ENCODE measurements around the gene APOBEC3C. TPM values are rescaled to one million over a fixed set of nuclear protein-coding genes. Genes with fewer than 3 reads are reported as not detected.
"Not testable (repeated sequence)": the region's sequence is repeated elsewhere in the genome, so short reads cannot be mapped to it uniquely, and the experiment has no call there.

The APOBEC3C gene
- total RNA-seq, 2 donors from 2014 or later, result 9.1 to 12.5 TPM

DNA sequence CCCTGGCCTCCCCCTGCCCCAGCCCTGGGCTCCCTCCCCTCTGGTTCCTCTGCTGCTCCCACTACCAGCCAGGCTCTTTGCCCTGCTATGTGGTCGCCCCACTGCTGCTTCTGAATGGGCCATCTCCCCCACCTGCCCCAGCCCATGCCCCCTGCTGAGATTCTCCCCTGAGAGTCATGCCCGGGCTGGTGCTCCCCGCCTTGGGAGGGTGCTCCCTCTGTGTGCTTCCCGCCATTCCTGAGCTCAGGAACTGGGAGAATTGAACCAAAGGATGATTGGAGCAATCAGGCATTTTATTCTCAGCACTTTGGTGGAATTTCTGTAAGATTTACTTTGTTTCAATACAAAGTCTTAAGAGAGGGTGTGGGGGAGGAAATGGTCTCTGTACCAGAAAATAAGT is 13.7 kb downstream of the APOBEC3C start:
- DNase-seq (ENCODE audit: low spot score), result no peak
- no peaks in the 10 kb centered on the region for H3K9me3 ChIP-seq
- no peak overlapping the region for H3K4me3 ChIP-seq
- H3K36me3 ChIP-seq, result no peaks in the 10 kb centered on the region
- no peaks in the 10 kb centered on the region for H3K27me3 ChIP-seq
- no peak overlapping the region for H3K27ac ChIP-seq
- H3K4me1 ChIP-seq, result no peaks in the 10 kb centered on the region
- no peak for TF ChIP-seq CTCF (IDR thresholded peaks at IDR 0.05)

DNA sequence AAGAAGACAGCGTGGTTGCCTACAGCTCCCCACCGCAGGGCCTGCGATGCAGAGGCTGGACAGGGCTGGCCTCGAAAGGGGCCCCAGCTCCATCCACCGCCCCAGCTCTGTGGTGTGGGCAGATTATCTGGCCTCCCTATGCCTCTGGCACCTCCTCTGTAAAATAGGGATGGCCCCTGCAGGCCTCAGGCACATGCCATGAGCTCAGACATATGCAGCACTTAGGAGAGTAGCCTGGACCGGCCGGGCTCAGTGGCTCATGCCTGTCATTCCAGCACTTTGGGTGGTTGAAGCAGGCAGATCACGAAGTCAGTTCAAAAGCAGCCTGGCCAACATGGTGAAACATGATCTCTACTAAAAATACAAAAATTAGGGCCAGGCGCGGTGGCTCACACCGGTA is 14.2 kb downstream of the APOBEC3C start:
- H3K36me3 ChIP-seq, result no peaks in the 10 kb centered on the region
- no peaks in the 10 kb centered on the region for H3K27me3 ChIP-seq
- H3K9me3 ChIP-seq, result no peaks in the 10 kb centered on the region
- DNase-seq (ENCODE audit: low spot score), result no peak
- TF ChIP-seq CTCF (IDR thresholded peaks at IDR 0.05), result no peak
- H3K4me1 ChIP-seq, result no peaks in the 10 kb centered on the region
- H3K27ac ChIP-seq, result no peak overlapping the region
- no peak overlapping the region for H3K4me3 ChIP-seq

GRCh38 chr22:39029227-39029626 is 15.2 kb downstream of the APOBEC3C start:
- no peak for TF ChIP-seq CTCF (IDR thresholded peaks at IDR 0.05)
- DNase-seq (ENCODE audit: low spot score), result no peak
- H3K4me3 ChIP-seq, result no peak overlapping the region

DNA sequence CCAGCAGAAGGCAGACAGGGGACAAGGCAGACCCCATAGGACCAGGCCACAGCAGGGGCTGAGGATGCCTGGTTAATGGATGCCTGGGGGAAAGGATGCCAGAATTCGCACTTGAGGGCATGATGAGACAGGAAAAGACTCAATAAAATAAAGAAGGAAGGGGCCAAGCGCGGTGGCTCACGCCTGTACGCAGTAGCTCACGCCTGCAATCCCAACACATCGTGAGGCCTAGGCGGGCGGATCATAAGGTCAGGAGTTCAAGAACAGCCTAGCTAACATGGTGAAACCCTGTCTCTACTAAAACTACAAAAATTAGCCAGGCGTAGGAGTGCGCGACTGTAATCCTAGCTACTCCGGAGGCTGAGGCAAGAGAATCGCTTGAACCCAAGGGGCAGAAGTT is 16.6 kb downstream of the APOBEC3C start:
- H3K4me3 ChIP-seq, result no peak overlapping the region
- H3K27me3 ChIP-seq, result no peaks in the 10 kb centered on the region
- no peak for DNase-seq (ENCODE audit: low spot score)
- no peaks in the 10 kb centered on the region for H3K4me1 ChIP-seq
- no peak for TF ChIP-seq CTCF (IDR thresholded peaks at IDR 0.05)
- no peaks in the 10 kb centered on the region for H3K36me3 ChIP-seq
- no peak overlapping the region for H3K27ac ChIP-seq
- no peaks in the 10 kb centered on the region for H3K9me3 ChIP-seq

More at GRCh38 chr22:39029227-39029626, 15.2 kb downstream of the APOBEC3C start:
- no peaks in the 10 kb centered on the region for H3K27me3 ChIP-seq
- no peaks in the 10 kb centered on the region for H3K4me1 ChIP-seq
- no peak overlapping the region for H3K27ac ChIP-seq
- no peaks in the 10 kb centered on the region for H3K9me3 ChIP-seq
- H3K36me3 ChIP-seq, result no peaks in the 10 kb centered on the region

DNA sequence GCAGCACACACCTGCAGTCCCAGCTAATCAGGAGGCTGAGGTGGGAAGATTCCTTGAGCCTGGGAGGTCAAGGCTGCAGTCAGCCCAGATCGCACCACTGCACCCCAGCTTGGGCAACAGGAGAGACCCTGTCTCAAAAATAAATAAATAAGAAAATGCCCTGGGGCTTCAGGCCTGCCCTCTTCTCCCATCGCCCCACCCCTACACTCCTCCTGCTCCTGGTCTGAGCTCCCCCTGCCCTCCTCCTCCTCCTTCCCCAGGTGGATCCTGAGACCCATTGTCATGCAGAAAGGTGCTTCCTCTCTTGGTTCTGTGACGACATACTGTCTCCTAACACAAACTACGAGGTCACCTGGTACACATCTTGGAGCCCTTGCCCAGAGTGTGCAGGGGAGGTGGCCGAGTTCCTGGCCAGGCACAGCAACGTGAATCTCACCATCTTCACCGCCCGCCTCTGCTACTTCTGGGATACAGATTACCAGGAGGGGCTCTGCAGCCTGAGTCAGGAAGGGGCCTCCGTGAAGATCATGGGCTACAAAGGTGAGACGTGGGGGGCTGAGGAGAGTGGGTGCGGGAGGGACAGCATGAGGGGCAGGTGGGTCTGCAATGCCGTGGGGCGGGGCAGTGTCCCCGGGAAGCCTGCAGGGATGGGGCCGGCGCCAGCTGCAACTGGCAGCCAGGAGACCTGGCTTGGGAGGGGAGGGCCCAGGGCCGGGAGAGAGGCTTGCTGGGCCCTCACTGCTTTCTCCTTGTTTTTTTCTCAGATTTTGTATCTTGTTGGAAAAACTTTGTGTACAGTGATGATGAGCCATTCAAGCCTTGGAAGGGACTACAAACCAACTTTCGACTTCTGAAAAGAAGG is 17.6 kb downstream of the APOBEC3C start:
- H3K36me3 ChIP-seq; H3K27me3 ChIP-seq; H3K27ac ChIP-seq; H3K4me1 ChIP-seq; H3K4me3 ChIP-seq; DNase-seq (ENCODE audit: low spot score); H3K9me3 ChIP-seq: not testable (repeated sequence)

- H3K9me3 ChIP-seq; H3K4me3 ChIP-seq; DNase-seq (ENCODE audit: low spot score): not testable (repeated sequence)
Observed at GRCh38 chr22:39037071-39037470, 23.0 kb downstream of the APOBEC3C start.

More at GRCh38 chr22:39037071-39037470, 23.0 kb downstream of the APOBEC3C start:
- peaks cover 0 to 11% of the 10 kb centered on the region in 2 donors for H3K4me1 ChIP-seq
- H3K36me3 ChIP-seq, H3K27me3 ChIP-seq, H3K27ac ChIP-seq: not testable (repeated sequence)
